AG04449 (cell line): ENCODE measurements around the gene FNDC3A.
"Not testable (repeated sequence)": the region's sequence is repeated elsewhere in the genome, so short reads cannot be mapped to it uniquely, and the experiment has no call there.

Experiments used
- CTCF ChIA-PET: fragments of 350-600 bp; formaldehyde crosslinking; extraction: SDS; loops from one replicate; lab custom pipeline; 2021; ENCODE audit warnings: antibody characterized with exemption; lab: Yijun Ruan, JAX
- POLR2A ChIA-PET: fragments of 400-600, 350-600 bp; formaldehyde crosslinking; extraction: SDS; loops from one replicate; lab custom pipeline; 2020; ENCODE audit warnings: antibody characterized with exemption, inconsistent platforms; lab: Yijun Ruan, JAX
- DNase-seq: peaks from one replicate; pipeline ENCODE4 v3.0.0-alpha.2; 2010; ENCODE audit warnings: low read depth, low spot score
- H3K4me3 ChIP-seq: 2 replicates; pipeline ENCODE4 v1.5.1; 2011; ENCODE audit warnings: low read depth, mild to moderate bottlenecking, control low read depth, low read length
- TF ChIP-seq, protein P1 (sequence below): IDR thresholded peaks from one replicate; pipeline ENCODE4 v1.5.1; 2011; ENCODE audit warnings: mild to moderate bottlenecking, moderate library complexity, low read length, control low read depth, inconsistent platforms; ENCODE audit not compliant: insufficient read depth; ENCODE audit errors: missing control alignments

The FNDC3A gene

GRCh38 chr13:49110122-49110912 is 134.6 kb downstream of the FNDC3A start:
- ChIA-PET POLR2A (interaction anchor here (0.6 kb wide), 1 partner anchor 55 kb away, joined by 3 read pairs; no protein-coding TSS in a partner anchor), CTCF (interaction anchor here (0.7 kb wide), 1 partner anchor 171 kb away, joined by 3 read pairs; no protein-coding TSS in a partner anchor)
- DNase-seq: peak; percentile 29
- TF ChIP-seq, protein P1, sequence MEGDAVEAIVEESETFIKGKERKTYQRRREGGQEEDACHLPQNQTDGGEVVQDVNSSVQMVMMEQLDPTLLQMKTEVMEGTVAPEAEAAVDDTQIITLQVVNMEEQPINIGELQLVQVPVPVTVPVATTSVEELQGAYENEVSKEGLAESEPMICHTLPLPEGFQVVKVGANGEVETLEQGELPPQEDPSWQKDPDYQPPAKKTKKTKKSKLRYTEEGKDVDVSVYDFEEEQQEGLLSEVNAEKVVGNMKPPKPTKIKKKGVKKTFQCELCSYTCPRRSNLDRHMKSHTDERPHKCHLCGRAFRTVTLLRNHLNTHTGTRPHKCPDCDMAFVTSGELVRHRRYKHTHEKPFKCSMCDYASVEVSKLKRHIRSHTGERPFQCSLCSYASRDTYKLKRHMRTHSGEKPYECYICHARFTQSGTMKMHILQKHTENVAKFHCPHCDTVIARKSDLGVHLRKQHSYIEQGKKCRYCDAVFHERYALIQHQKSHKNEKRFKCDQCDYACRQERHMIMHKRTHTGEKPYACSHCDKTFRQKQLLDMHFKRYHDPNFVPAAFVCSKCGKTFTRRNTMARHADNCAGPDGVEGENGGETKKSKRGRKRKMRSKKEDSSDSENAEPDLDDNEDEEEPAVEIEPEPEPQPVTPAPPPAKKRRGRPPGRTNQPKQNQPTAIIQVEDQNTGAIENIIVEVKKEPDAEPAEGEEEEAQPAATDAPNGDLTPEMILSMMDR: no peak
- peak overlapping the region; percentile 58 for H3K4me3 ChIP-seq

DNA sequence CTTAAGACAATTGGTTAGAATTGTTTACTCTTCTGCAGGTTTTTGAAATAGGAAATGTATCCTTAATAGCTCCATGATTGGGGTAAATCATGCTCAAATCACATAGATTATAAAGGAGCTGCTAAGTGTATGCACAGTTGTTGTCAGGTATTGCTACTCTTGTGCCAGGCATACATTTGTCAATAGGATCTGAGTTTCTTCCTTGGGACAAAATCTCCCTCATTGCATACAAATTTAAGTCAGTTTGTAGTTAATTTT is 135.1 kb downstream of the FNDC3A start:
- TF ChIP-seq, protein P1: no peak
- H3K4me3 ChIP-seq: peak overlapping the region; percentile 58
- ChIA-PET POLR2A (no interaction called here), CTCF (no interaction called here)
- DNase-seq: no peak

DNA sequence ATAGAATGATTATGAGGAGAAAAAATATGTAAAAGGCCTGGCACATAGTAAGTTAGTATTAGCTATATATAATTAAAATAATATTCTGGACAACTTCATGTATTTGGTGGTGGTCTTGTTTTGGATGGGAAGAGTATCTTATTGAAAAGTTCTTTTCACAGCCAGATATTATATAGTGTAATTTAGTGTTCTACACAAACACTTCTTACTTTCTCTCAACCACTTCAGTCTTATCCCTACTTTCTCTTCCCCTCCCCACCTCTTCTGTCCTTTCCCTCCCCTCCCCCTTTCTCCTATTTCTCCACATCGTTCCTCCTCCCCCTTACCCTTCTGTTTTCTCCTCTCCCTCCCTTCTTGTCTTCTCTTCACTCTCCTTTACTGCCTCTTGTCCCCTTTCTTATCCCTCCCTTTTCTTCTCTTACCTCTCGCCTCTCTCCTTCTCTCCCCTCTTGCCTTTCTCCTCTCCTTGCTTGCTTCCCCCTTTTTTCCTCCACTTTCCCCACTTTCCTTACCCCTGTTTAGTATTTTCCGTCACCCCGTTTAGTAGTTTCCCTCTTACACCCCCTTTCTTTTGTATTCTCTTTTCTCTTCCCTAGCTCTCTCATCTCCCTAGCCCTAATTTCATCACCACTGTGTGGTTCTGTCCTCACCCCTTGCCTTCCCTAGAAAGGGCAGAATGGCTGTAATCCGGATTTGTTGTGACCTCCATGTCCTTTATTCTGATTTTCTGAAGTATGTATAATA is 137.2 kb downstream of the FNDC3A start:
- CTCF ChIA-PET: no interaction called here
- TF ChIP-seq, protein P1: no peak
- POLR2A ChIA-PET: interaction anchor here (0.6 kb wide), 1 partner anchor 97 kb away, joined by 4 read pairs; no protein-coding TSS in a partner anchor
- H3K4me3 ChIP-seq: no peak overlapping the region
- DNase-seq: no peak

- no peak overlapping the region for H3K4me3 ChIP-seq
- CTCF ChIA-PET: no interaction called here
- no peak for DNase-seq
- POLR2A ChIA-PET: no interaction called here
- TF ChIP-seq, protein P1: no peak
Measured at GRCh38 chr13:49113526-49114286, 138.0 kb downstream of the FNDC3A start.

DNA sequence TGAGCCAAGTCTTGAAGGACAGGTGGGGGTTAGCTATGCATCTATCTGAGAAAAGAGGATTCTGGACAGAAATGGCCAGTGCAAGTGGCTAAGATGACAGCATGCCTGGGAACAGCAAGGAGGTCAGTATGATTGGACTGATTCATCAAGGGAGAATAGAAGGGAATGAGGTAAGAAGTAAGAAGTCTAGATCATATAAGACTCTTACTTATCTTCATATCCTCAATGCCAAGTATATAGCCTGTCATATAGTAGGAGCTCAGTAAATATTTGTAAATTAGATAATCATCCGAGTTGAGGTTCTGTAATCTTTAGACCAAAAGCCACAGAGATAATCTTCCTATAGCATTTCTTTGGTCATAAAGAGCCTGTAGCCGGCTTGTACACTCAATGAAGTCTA is 141.2 kb downstream of the FNDC3A start:
- TF ChIP-seq, protein P1: no peak
- ChIA-PET POLR2A (no interaction called here), CTCF (no interaction called here)
- no peak for DNase-seq
- no peak overlapping the region for H3K4me3 ChIP-seq

GRCh38 chr13:49118455-49118854 is 142.7 kb downstream of the FNDC3A start:
- CTCF ChIA-PET: interaction anchor here (1.7 kb wide), 1 partner anchor 10 kb away, joined by 4 read pairs; no protein-coding TSS in a partner anchor
- POLR2A ChIA-PET, H3K4me3 ChIP-seq, DNase-seq: not testable (repeated sequence)
